Activated CD4-positive, alpha-beta T cell treated with anti-CD3 and anti-CD28 coated beads for 4 hours (primary cell): ENCODE data around the gene TCOF1.

ENCODE experiments used
- DNase-seq, 2 donors: peaks; one replicate each; pipeline ENCODE4 v3.0.0-alpha.2; 2020

TCOF1 gene, protein sequence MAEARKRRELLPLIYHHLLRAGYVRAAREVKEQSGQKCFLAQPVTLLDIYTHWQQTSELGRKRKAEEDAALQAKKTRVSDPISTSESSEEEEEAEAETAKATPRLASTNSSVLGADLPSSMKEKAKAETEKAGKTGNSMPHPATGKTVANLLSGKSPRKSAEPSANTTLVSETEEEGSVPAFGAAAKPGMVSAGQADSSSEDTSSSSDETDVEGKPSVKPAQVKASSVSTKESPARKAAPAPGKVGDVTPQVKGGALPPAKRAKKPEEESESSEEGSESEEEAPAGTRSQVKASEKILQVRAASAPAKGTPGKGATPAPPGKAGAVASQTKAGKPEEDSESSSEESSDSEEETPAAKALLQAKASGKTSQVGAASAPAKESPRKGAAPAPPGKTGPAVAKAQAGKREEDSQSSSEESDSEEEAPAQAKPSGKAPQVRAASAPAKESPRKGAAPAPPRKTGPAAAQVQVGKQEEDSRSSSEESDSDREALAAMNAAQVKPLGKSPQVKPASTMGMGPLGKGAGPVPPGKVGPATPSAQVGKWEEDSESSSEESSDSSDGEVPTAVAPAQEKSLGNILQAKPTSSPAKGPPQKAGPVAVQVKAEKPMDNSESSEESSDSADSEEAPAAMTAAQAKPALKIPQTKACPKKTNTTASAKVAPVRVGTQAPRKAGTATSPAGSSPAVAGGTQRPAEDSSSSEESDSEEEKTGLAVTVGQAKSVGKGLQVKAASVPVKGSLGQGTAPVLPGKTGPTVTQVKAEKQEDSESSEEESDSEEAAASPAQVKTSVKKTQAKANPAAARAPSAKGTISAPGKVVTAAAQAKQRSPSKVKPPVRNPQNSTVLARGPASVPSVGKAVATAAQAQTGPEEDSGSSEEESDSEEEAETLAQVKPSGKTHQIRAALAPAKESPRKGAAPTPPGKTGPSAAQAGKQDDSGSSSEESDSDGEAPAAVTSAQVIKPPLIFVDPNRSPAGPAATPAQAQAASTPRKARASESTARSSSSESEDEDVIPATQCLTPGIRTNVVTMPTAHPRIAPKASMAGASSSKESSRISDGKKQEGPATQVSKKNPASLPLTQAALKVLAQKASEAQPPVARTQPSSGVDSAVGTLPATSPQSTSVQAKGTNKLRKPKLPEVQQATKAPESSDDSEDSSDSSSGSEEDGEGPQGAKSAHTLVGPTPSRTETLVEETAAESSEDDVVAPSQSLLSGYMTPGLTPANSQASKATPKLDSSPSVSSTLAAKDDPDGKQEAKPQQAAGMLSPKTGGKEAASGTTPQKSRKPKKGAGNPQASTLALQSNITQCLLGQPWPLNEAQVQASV (N-terminal part only)

DNA sequence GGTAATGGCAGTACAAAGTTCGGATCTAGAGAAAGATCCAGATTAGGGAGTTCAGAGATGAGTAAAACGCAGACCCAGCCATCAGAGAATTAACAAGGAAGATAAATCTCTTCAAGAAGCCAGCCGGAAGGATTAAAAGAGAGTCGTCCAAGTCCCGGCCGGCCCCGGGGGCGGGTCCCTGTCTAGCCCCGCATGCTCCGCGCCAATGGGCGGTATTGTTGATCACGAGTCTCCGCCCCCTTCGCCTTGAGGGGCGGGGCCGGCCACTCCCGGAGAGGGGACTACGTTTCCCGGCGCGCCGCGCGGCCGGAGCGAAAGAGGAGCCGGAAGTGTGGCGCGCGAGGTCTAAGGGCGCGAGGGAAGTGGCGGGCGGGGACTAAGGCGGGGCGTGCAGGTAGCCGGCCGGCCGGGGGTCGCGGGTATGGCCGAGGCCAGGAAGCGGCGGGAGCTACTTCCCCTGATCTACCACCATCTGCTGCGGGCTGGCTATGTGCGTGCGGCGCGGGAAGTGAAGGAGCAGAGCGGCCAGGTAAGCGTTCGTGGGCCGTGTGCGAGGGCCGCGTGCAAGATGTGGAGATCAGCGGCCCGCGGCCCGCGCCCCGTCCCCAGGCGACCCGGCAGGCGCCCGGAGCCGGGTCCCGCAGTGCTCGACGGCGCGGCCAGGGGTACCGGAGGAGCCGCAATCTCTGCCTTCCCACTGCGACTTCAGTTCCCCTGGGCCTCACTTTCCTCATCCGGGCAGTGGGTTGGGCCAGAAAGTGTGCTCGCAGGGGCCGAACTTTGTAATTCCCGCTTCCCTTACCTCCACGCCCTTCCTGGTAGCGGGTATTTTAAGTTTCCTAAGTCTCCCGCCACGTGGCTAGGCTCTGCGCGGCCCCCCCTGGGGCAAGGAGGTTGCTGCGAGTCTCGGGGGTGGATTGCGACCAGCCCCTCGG lies at the start of gene TCOF1:
Gene TCOF1, plus strand, starts transcription at position 372 of the 935 bp plus-strand sequence. Its CDS starts 50 bp downstream, at position 422.
- peak; percentile 95 to 97 for DNase-seq

GRCh38 chr5:150309101-150309885 lies 48.2 kb upstream of the TCOF1 start:
- DNase-seq, result no peak

GRCh38 chr5:150309886-150310239 lies 47.6 kb upstream of the TCOF1 start:
- no peak for DNase-seq

DNA sequence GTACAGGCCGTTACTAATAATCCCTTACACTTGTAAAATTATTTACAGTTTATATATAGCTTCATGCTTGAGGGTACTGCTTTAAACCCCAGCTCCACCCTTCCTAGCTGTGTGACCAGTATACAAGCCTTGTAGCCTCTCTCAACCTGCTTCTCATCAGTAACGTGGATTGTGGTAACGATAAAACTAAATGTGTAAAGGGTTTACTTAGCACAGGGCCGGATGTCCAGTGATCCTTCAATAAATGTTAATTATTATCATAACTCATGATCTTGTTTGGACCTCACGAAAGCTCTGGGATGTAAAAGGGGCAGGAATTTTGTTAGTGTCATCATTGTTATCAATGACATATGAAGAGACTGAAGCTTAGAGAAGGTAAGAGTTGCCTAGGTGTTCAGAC lies 47.3 kb upstream of the TCOF1 start:
- DNase-seq, result no peak

- no peak for DNase-seq
Measured at GRCh38 chr5:150311015-150311692, 46.3 kb upstream of the TCOF1 start.

- no peak for DNase-seq
Measured at GRCh38 chr5:150312518-150312917, 45.0 kb upstream of the TCOF1 start.

GRCh38 chr5:150313501-150313900 lies 44.0 kb upstream of the TCOF1 start:
- no peak for DNase-seq

GRCh38 chr5:150313921-150314716 lies 43.4 kb upstream of the TCOF1 start:
- no peak for DNase-seq

- no peak for DNase-seq
Measured at GRCh38 chr5:150315245-150315644, 42.3 kb upstream of the TCOF1 start.

DNA sequence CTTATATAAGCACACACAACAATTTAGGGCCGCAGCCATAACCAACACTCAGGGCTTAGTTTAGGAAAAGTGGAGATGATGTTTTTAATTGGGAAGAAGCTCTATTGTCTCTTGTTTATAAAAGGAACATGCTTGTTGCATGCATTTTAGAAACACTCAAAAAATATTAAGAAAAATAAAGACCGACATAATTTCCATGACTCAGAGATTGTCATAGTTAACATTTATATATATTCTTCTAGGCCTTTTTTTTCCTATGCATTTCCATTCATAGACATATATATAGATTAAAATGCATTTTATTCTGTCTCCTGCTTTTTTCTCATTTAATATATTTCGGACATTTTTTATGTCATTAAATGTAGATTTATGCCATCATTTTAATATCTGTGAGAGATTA lies 41.2 kb upstream of the TCOF1 start:
- no peak for DNase-seq

- DNase-seq, result no peak
Measured at GRCh38 chr5:150317048-150318003, 40.2 kb upstream of the TCOF1 start.

- no peak for DNase-seq
Measured at GRCh38 chr5:150318613-150319483, 38.6 kb upstream of the TCOF1 start.

DNA sequence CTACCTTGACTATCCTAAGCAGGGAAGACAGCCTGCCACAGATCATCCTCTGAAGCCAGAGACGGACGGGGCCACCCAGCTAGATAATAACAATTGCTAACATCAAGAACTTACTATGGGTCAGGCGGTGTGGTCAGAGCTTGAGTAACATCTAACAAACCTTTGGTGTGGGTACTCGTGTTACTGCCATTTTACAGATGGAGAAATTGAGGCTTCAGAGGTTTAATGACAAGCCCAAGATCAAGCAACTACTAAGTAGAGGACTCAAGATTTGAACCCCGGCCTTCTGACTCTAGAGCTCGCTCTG lies 38.1 kb upstream of the TCOF1 start:
- DNase-seq, result no peak

DNA sequence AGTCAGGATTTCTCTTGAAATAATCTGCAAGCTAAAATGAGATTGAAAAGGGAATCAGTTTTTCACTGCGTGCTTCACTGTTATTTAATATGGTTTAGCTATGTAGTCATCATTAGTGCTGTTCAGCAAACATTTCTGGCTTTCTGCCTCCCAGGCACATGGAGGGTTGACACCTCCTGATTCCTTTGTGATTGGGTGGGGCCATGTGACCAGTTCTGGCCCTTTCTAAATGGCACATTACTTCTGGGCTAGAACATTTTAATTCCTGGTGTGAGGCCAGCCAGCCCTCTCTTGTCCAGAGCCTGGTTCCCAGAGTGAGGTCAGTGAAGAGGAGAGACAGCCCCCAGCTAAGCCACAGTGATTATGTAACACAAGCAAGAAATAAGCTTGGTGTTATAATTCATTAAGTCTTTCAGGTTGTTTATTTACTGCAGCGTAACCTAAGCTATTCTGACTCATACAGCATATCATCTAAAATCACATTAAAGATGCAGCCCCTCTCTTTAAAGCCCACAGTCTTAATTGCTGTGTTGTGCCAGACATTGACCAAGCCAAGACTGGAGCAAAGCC lies 37.4 kb upstream of the TCOF1 start:
- DNase-seq, result no peak

- no peak for DNase-seq
Measured at GRCh38 chr5:150321211-150321610, 36.3 kb upstream of the TCOF1 start.

- no peak for DNase-seq
Measured at GRCh38 chr5:150321784-150322183, 35.7 kb upstream of the TCOF1 start.

GRCh38 chr5:150322202-150322601 lies 35.3 kb upstream of the TCOF1 start:
- DNase-seq, result no peak
